ENCODE measurements around the gene ZGPAT.

DNA sequence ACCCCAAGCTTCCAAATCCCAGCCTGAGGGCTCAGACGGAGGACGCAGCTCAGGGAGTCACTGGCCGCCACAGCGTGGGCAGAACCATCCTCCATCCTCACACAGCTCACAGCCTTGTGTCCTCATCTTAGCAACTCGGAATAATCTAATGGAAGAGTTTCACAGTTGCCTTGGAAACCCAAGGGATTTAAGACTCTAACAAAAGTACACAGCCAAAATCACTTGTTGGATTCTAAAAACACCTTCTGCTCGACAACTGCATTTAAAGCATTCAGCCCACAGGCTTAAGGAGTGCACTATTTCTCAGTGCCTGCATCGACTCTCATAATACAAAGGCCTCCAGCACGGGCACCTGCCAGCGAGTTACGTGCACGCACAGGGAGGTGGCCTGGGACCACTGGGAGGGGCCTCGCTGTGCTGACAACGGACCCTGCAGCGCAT, 77.9 kb downstream of the ZGPAT start:
- TF ChIP-seq, protein P1, sequence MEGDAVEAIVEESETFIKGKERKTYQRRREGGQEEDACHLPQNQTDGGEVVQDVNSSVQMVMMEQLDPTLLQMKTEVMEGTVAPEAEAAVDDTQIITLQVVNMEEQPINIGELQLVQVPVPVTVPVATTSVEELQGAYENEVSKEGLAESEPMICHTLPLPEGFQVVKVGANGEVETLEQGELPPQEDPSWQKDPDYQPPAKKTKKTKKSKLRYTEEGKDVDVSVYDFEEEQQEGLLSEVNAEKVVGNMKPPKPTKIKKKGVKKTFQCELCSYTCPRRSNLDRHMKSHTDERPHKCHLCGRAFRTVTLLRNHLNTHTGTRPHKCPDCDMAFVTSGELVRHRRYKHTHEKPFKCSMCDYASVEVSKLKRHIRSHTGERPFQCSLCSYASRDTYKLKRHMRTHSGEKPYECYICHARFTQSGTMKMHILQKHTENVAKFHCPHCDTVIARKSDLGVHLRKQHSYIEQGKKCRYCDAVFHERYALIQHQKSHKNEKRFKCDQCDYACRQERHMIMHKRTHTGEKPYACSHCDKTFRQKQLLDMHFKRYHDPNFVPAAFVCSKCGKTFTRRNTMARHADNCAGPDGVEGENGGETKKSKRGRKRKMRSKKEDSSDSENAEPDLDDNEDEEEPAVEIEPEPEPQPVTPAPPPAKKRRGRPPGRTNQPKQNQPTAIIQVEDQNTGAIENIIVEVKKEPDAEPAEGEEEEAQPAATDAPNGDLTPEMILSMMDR (IDR thresholded peaks at IDR 0.05), result no peak
- TF ChIP-seq EZH2 (IDR thresholded peaks at IDR 0.05; ENCODE audit: borderline replicate concordance, insufficient read depth, low read depth, low read length, poor library complexity, severe bottlenecking), result no peak
